ENCODE data around the gene ZNF419.

DNA sequence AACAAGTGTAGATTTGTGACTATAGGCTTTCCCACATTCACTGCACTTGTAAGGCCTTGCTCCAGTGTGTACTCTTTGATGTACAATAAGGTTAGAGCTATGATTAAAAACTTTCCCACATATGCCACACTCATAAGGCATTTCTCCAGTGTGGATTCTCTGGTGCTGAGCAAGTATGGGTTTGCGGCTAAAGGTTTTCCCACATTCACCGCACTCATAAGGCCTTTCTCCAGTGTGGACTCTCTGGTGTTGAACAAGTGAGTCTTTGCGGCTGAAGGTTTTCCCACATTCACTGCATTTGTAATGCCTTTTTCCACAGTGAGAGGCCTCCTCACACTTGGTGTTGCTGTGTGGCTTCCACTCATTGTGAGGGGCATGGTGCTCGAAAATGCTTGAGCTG is 13.9 kb upstream of the ZNF419 start:
- TF ChIP-seq, protein P1, sequence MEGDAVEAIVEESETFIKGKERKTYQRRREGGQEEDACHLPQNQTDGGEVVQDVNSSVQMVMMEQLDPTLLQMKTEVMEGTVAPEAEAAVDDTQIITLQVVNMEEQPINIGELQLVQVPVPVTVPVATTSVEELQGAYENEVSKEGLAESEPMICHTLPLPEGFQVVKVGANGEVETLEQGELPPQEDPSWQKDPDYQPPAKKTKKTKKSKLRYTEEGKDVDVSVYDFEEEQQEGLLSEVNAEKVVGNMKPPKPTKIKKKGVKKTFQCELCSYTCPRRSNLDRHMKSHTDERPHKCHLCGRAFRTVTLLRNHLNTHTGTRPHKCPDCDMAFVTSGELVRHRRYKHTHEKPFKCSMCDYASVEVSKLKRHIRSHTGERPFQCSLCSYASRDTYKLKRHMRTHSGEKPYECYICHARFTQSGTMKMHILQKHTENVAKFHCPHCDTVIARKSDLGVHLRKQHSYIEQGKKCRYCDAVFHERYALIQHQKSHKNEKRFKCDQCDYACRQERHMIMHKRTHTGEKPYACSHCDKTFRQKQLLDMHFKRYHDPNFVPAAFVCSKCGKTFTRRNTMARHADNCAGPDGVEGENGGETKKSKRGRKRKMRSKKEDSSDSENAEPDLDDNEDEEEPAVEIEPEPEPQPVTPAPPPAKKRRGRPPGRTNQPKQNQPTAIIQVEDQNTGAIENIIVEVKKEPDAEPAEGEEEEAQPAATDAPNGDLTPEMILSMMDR (IDR thresholded peaks at IDR 0.05; ENCODE audit: extremely low read depth in 1 of 2, insufficient read depth in 1 of 2, low read depth in 1 of 2, low read length in 2 of 2) = no peak
- TF ChIP-seq POLR2AphosphoS5 (IDR thresholded peaks at IDR 0.05; ENCODE audit: insufficient read depth, low read depth, low read length) (no peak), EZH2 (IDR thresholded peaks at IDR 0.05; ENCODE audit: borderline replicate concordance, low read depth, low read length, severe bottlenecking) (no peak), POLR2A (IDR thresholded peaks at IDR 0.05; ENCODE audit: low read depth, low read length) (no peak), GATA2 (IDR thresholded peaks at IDR 0.05; ENCODE audit: insufficient read depth, insufficient read length, low read depth, low read length) (no peak), FOS (IDR thresholded peaks at IDR 0.05; ENCODE audit: borderline replicate concordance, insufficient read depth, low read length) (no peak), MYC (IDR thresholded peaks at IDR 0.05; ENCODE audit: low read depth, low read length) (no peak)
- TF ChIP-seq, protein P2, sequence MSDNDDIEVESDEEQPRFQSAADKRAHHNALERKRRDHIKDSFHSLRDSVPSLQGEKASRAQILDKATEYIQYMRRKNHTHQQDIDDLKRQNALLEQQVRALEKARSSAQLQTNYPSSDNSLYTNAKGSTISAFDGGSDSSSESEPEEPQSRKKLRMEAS (IDR thresholded peaks at IDR 0.05; ENCODE audit: insufficient read depth, insufficient read length) = no peak
